ENCODE data around the gene PELI3.

DNA sequence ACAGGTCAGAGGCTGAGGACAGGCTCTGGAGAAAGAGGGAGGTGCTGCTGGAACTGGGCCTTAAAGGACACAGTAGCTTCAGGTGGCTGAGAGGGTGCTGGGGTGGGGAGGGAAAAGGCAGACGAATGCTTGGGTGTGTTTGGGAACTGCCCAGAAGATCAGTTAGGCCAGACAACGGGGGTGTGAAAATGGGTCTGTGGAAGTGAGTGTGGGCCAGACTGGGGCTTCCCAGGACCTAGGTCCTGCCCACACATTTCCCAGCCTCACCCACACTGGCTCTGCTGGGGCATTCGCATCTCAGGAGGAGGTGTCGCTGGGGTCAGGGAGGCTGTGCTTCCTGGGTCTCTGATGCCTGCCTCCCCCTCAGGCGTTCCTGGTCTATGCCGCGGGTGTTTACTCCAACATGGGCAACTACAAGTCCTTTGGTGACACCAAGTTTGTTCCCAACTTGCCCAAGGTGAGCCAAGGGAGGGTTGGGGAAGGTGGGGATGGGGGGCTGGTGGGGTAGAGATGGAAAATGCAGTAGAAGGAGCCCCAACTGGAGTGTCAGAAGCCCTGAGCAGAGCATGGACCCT is 18.2 kb downstream of the PELI3 start:
- TF ChIP-seq, protein P1, sequence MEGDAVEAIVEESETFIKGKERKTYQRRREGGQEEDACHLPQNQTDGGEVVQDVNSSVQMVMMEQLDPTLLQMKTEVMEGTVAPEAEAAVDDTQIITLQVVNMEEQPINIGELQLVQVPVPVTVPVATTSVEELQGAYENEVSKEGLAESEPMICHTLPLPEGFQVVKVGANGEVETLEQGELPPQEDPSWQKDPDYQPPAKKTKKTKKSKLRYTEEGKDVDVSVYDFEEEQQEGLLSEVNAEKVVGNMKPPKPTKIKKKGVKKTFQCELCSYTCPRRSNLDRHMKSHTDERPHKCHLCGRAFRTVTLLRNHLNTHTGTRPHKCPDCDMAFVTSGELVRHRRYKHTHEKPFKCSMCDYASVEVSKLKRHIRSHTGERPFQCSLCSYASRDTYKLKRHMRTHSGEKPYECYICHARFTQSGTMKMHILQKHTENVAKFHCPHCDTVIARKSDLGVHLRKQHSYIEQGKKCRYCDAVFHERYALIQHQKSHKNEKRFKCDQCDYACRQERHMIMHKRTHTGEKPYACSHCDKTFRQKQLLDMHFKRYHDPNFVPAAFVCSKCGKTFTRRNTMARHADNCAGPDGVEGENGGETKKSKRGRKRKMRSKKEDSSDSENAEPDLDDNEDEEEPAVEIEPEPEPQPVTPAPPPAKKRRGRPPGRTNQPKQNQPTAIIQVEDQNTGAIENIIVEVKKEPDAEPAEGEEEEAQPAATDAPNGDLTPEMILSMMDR (IDR thresholded peaks at IDR 0.05) = no peak
- TF ChIP-seq EP300 (IDR thresholded peaks at IDR 0.05) (no peak), POLR2AphosphoS5 (IDR thresholded peaks at IDR 0.05) (no peak)
